ENCODE measurements around the gene C9orf40. TPM values are rescaled to one million over a fixed set of nuclear protein-coding genes. Genes with fewer than 3 reads are reported as not detected.

C9orf40 gene
- total RNA-seq, 2 experiments from 2014 or later: 22.9 TPM

DNA sequence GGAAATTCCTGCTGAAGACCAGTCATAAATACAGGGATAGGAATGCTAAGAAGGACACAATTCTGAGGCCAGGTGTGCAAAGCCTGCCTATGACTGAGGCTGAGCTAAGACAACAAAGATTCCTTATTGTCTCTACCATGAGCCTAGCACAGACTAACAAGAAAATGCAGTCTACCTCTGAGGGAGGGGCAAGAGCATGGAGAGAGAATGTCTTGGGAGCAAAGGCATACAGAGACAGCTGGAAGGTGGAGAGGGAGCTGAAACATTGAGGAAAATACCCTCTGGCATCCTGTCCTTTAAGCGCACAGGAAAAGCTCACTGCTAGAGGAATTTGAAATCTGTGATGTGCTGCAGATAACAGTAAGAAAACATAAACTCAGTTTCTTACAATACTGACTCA lies 8.8 kb upstream of the C9orf40 start:
- POLR2A ChIA-PET: no interaction called here

DNA sequence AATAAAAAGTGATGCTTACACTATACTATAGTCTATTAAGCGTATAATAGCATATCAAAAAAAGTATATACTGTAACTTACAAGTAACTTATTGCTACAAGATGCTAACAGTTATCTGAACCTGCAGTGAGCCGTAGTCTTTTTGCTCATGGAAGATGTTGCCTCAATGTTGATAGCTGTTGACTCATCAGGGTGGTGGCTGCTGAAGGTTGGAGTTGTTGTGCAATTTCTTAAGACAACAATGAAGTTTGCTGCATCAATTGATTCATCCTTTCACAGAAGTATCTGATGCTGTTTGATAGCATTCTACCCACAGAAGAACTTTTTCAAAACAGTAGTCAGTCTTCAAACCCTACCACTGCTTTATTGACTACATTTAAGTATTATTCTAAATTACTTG lies 7.8 kb upstream of the C9orf40 start:
- Mint-ChIP-seq H3K36me3 (ENCODE audit: low read depth) (peaks cover 24% of the 10 kb centered on the region), H3K27ac (no peak overlapping the region), H3K4me1 (ENCODE audit: low read depth) (peaks cover 2% of the 10 kb centered on the region), H3K27me3 (ENCODE audit: low read depth) (no peaks in the 10 kb centered on the region), H3K9me3 (ENCODE audit: insufficient read depth) (peaks cover 3% of the 10 kb centered on the region), H3K4me3 (no peak overlapping the region)
- DNase-seq: no peak
- POLR2A ChIA-PET: no interaction called here
- ATAC-seq: no peak
- CTCF ChIA-PET: interaction anchor here (1.1 kb wide), 1 partner anchor 9 kb away, joined by 3 read pairs; no protein-coding TSS in a partner anchor

More for the DNA sequence above, 8.8 kb upstream of the C9orf40 start:
- H3K4me1 Mint-ChIP-seq (ENCODE audit: low read depth): no peaks in the 10 kb centered on the region
- no peak overlapping the region for H3K27ac Mint-ChIP-seq
- H3K9me3 Mint-ChIP-seq (ENCODE audit: insufficient read depth): peaks cover 3% of the 10 kb centered on the region
- CTCF ChIA-PET: interaction anchor here (0.6 to 1.1 kb wide), 2 partner anchors 9 to 10 kb away, joined by 3 read pairs; partner anchors contain the start of gene C9orf40
- ATAC-seq (no peak), DNase-seq (no peak)
- H3K36me3 Mint-ChIP-seq (ENCODE audit: low read depth): peaks cover 24% of the 10 kb centered on the region
- H3K4me3 Mint-ChIP-seq: no peak overlapping the region
- no peaks in the 10 kb centered on the region for H3K27me3 Mint-ChIP-seq (ENCODE audit: low read depth)

DNA sequence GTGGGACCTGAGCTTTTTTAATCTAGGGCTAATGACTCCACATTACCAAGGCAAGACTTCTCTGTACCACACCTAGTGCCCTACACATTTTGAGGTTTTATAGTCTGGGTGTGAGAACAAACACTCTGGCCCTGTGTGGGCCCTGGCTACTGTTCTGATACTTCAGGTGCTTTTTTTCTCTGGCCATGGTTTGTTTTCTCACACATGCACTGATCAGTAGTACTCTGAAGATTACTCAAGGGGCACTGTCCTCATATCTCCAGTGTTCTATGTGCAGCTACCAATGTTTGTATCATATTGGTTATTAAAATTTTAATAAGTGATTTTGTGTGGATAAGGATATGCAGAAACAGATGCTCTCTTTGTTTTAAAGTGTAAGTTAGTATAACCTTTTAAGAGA lies 5.9 kb upstream of the C9orf40 start:
- no peak for ATAC-seq
- H3K4me1 Mint-ChIP-seq (ENCODE audit: low read depth): peaks cover 5% of the 10 kb centered on the region
- H3K27ac Mint-ChIP-seq: no peak overlapping the region
- H3K4me3 Mint-ChIP-seq: no peak overlapping the region
- ChIA-PET POLR2A (no interaction called here), CTCF (no interaction called here)
- peaks cover 28% of the 10 kb centered on the region for H3K36me3 Mint-ChIP-seq (ENCODE audit: low read depth)
- H3K27me3 Mint-ChIP-seq (ENCODE audit: low read depth): no peaks in the 10 kb centered on the region
- H3K9me3 Mint-ChIP-seq (ENCODE audit: insufficient read depth): peaks cover 3% of the 10 kb centered on the region
- DNase-seq: no peak

DNA sequence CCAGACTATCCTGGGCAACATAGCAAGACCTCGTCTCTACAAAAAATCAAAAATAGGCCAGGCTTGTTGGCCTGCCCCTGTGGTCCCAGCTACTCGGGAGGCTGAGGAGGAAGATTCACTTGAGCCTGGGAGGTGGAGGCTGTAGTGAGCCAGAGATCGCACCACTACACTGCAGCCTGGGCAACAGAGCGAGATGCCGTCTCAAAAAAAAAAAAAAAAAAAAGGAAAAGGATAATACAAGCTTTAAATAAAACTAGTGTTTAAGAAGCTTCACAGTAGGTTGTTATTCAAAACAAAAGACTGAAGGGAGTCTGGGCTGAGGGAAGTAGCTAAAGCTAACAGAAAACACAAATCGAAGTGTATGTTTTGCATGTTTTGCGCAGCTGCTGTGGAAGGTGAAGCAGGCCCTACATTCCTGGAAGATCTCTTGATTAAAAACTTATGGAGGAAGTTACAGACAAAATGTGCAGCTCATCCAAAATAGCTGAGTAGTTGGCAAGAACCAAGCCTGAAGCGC lies 581 bp upstream of the C9orf40 start:
- no peaks in the 10 kb centered on the region for H3K27me3 Mint-ChIP-seq (ENCODE audit: low read depth)
- H3K27ac Mint-ChIP-seq: peak overlapping the region; percentile 92
- peaks cover 21% of the 10 kb centered on the region for H3K36me3 Mint-ChIP-seq (ENCODE audit: low read depth)
- H3K4me3 Mint-ChIP-seq: peak overlapping the region; percentile 88
- no peak for ATAC-seq
- peaks cover 37% of the 10 kb centered on the region for H3K4me1 Mint-ChIP-seq (ENCODE audit: low read depth)
- ChIA-PET CTCF (interaction anchor here (0.7 to 4.3 kb wide), 18 partner anchors 8 to 199 kb away, joined by 3 to 23 read pairs (median 6); partner anchors contain the start of genes NMRK1 and OSTF1), POLR2A (interaction anchor here (0.5 to 3.5 kb wide), 5 partner anchors 49 to 138 kb away, joined by 3 to 29 read pairs (median 4); partner anchors contain the start of genes CARNMT1, NMRK1 and OSTF1)
- DNase-seq: no peak
- no peaks in the 10 kb centered on the region for H3K9me3 Mint-ChIP-seq (ENCODE audit: insufficient read depth)

DNA sequence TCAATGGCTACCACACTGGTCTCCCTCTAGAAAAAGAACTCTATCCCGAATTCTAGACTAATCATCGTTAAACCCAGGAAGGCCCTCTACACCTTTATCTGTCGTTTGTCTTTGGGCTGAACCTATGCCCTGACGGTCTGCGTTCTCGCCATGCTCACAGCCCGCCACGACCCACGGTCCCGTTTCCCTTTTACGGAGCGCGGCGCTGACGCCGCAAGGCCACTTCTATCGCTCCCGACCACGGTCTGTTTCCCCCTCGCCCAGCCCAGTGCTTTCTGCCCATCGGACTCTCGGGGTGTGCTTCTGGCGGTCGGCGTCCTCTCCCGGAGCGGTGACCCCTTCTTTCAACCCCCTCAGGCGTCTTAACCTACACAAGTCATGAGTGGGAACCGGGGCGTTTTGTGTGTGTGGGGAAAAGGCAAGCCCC lies 974 bp downstream of the C9orf40 start:
- peak overlapping the region; percentile 97 for H3K27ac Mint-ChIP-seq
- no peaks in the 10 kb centered on the region for H3K9me3 Mint-ChIP-seq (ENCODE audit: insufficient read depth)
- H3K27me3 Mint-ChIP-seq (ENCODE audit: low read depth): no peaks in the 10 kb centered on the region
- POLR2A ChIA-PET: interaction anchor here (0.6 to 3.5 kb wide), 7 partner anchors 10 to 196 kb away, joined by 3 to 29 read pairs (median 4); partner anchors contain the start of genes CARNMT1, NMRK1 and OSTF1
- peak; percentile 34 for ATAC-seq
- H3K4me1 Mint-ChIP-seq (ENCODE audit: low read depth): peaks cover 46% of the 10 kb centered on the region
- DNase-seq: peak; percentile 56
- CTCF ChIA-PET: interaction anchor here (0.6 to 4.3 kb wide), 23 partner anchors 8 to 218 kb away, joined by 3 to 23 read pairs (median 6); partner anchors contain the start of genes CARNMT1, NMRK1 and OSTF1
- H3K36me3 Mint-ChIP-seq (ENCODE audit: low read depth): peaks cover 32% of the 10 kb centered on the region
- H3K4me3 Mint-ChIP-seq: peak overlapping the region; percentile 98

DNA sequence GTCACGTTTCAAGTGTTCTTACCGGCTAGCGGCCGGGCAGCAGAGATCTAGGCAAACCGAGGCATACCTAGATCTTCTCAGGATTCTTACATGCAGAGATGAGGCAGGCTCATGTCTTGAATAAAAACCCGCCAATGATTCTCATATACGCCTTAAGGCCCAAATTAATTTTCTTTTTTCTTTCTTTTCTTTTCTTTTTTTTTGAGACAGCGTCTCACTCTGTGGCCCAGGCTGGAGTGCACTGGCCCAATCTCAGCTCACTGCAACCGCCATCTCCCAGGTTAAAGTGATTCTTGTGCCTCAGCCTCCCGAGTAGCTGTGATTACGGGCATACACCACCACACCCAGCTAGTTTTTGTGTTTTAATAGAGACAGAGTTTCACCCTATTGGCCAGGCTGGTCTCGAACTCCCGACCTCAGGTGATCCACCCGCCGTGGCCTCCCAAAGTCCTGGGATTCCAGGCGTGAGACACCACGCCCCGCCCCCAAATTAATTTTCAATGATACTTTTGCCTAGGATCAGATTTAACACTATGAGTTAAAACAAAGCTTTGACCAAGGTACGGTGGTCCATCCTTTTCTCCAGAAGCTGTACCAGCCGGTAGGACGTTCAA lies 1.5 kb downstream of the C9orf40 start:
- peak overlapping the region; percentile 98 for H3K4me3 Mint-ChIP-seq
- POLR2A ChIA-PET: interaction anchor here (3.5 kb wide), 1 partner anchor 76 kb away, joined by 29 read pairs; the partner anchor contains the start of gene CARNMT1
- ATAC-seq: no peak
- CTCF ChIA-PET: interaction anchor here (0.6 to 4.3 kb wide), 14 partner anchors 9 to 1442 kb away, joined by 3 to 23 read pairs (median 4); partner anchors contain the start of genes CARNMT1 and NMRK1
- no peak for DNase-seq
- H3K9me3 Mint-ChIP-seq (ENCODE audit: insufficient read depth): no peaks in the 10 kb centered on the region
- H3K27ac Mint-ChIP-seq: peak overlapping the region; percentile 97
- H3K4me1 Mint-ChIP-seq (ENCODE audit: low read depth): peaks cover 51% of the 10 kb centered on the region
- H3K36me3 Mint-ChIP-seq (ENCODE audit: low read depth): peaks cover 36% of the 10 kb centered on the region
- H3K27me3 Mint-ChIP-seq (ENCODE audit: low read depth): no peaks in the 10 kb centered on the region

DNA sequence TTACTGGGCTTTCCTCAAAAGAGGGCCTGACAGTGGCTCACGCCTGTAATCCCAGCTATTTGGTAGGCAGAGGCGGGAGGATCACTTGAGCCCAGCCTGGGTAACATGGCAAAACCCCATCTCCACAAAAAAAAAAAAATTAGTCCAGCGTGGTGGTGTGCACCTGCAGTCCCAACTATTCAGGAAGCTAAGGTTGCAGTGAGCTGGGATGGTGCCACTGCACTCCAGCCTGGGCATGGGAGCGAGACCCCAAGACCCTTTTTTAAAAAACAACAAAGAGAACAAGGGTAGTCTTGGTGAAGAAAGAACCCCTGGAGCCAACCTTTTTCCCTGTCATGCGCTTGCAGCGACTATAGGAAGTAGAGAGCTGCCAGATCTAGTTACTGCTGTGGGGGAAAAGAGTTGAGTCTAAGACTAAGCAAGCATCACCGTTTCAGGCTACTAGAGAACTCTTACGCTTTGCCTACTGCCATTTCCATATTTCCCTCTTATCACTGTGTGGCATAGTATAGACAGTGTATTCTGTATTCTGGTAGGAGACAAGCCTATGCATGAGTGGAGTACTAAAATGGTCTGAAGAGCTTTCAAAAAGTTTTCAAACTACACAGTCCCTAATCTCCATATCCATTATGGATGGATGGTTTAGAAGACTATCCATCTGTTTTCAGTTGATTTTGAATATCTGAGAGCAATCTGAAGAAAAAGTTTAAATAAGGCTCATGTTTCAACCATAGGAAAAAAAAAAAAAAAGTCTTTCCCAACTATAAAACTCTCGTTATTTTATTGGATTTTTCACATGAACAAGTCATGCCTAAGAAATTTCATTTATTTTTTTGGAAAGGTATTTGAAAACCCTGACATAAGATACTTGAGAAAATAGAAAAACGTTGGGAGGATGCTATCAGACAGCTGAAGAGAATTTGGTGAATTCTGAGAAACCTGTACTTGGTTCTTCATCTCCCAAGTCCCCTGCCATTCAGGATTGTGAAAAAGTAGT lies 2.6 kb downstream of the C9orf40 start:
- Mint-ChIP-seq H3K27ac (peak overlapping the region; percentile 30), H3K27me3 (ENCODE audit: low read depth) (no peaks in the 10 kb centered on the region), H3K4me1 (ENCODE audit: low read depth) (peaks cover 50% of the 10 kb centered on the region), H3K4me3 (peak overlapping the region; percentile 5), H3K36me3 (ENCODE audit: low read depth) (peaks cover 43% of the 10 kb centered on the region), H3K9me3 (ENCODE audit: insufficient read depth) (no peaks in the 10 kb centered on the region)
- no peak for ATAC-seq
- ChIA-PET POLR2A (interaction anchor here (0.6 kb wide), 1 partner anchor 1131 kb away, joined by 4 read pairs; no protein-coding TSS in a partner anchor), CTCF (interaction anchor here (0.6 to 4.3 kb wide), 8 partner anchors 16 to 1443 kb away, joined by 3 to 23 read pairs (median 4); partner anchors contain the start of gene NMRK1)
- DNase-seq: no peak

DNA sequence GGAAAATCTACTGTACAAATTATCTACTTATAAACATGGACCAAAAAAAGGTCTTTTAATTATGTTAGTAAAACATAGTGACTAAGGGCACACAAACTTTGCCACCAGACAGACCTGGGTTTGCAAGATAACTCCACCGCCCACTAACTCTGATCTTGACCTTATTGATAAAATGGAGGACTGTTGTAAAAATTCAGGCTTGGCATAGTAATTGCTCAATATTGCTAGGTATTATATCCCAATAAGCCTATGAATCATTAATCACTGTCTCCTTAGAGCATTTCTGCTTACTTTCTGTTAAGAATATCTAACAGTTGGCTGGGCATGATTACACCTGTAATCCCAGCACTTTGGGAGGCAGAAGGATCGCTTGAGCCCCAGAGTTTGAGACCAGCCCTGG lies 3.8 kb downstream of the C9orf40 start:
- no peaks in the 10 kb centered on the region for H3K27me3 Mint-ChIP-seq (ENCODE audit: low read depth)
- peaks cover 39% of the 10 kb centered on the region for H3K36me3 Mint-ChIP-seq (ENCODE audit: low read depth)
- ChIA-PET POLR2A (no interaction called here), CTCF (no interaction called here)
- DNase-seq (no peak), ATAC-seq (no peak)
- no peaks in the 10 kb centered on the region for H3K9me3 Mint-ChIP-seq (ENCODE audit: insufficient read depth)
- peaks cover 48% of the 10 kb centered on the region for H3K4me1 Mint-ChIP-seq (ENCODE audit: low read depth)
- no peak overlapping the region for H3K4me3 Mint-ChIP-seq
- H3K27ac Mint-ChIP-seq: no peak overlapping the region

DNA sequence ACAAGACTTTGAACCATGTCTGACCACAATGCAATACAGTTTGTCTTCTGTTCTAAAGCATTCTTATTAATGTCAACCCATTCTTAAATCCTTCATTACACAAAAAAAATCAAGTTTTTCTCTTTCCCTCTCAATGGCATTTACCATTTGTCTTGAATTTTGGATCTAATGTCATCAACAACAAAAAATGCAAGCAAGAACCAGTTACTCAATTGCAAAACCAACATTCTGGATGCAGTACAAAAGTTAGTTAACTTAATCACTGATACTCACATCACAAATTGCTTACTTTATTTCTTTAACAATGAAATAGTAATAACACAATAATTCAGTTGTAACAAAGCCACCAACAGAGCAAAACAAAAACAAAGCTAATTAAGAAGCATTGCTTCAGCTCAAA lies 6.0 kb downstream of the C9orf40 start:
- no peaks in the 10 kb centered on the region for H3K27me3 Mint-ChIP-seq (ENCODE audit: low read depth)
- CTCF ChIA-PET: interaction anchor here (0.6 kb wide), 1 partner anchor 239 kb away, joined by 3 read pairs; no protein-coding TSS in a partner anchor
- no peak overlapping the region for H3K4me3 Mint-ChIP-seq
- H3K4me1 Mint-ChIP-seq (ENCODE audit: low read depth): peaks cover 48% of the 10 kb centered on the region
- ATAC-seq: no peak
- H3K27ac Mint-ChIP-seq: no peak overlapping the region
- H3K36me3 Mint-ChIP-seq (ENCODE audit: low read depth): peaks cover 41% of the 10 kb centered on the region
- H3K9me3 Mint-ChIP-seq (ENCODE audit: insufficient read depth): no peaks in the 10 kb centered on the region
- POLR2A ChIA-PET: no interaction called here
- no peak for DNase-seq

DNA sequence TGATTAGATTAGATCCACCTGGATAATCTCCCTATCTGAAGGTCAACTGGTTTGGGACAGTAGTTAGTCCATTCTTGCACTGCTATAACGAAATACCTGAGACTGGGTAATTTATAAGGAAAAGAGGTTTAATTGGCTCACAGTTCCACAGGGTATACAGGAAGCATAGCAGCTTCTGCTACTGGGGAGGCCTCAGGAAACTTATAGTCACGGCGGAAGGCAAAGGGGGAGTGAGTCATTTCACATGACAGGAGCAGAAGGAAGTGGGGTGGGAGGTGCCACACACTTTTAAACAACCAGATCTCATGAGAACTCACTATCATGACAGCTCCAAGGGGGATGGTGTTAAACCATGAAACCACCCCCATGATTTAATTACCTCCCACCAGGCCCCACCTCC lies 9.9 kb downstream of the C9orf40 start:
- peak; percentile 30 for ATAC-seq
- Mint-ChIP-seq H3K9me3 (ENCODE audit: insufficient read depth) (no peaks in the 10 kb centered on the region), H3K36me3 (ENCODE audit: low read depth) (peaks cover 24% of the 10 kb centered on the region), H3K4me1 (ENCODE audit: low read depth) (peaks cover 23% of the 10 kb centered on the region), H3K4me3 (no peak overlapping the region), H3K27me3 (ENCODE audit: low read depth) (peaks cover 5% of the 10 kb centered on the region), H3K27ac (peak overlapping the region; percentile 19)
- POLR2A ChIA-PET: no interaction called here
- peak; percentile 42 for DNase-seq
- CTCF ChIA-PET: interaction anchor here (1.4 kb wide), 1 partner anchor 9 kb away, joined by 7 read pairs; the partner anchor contains the start of gene C9orf40

DNA sequence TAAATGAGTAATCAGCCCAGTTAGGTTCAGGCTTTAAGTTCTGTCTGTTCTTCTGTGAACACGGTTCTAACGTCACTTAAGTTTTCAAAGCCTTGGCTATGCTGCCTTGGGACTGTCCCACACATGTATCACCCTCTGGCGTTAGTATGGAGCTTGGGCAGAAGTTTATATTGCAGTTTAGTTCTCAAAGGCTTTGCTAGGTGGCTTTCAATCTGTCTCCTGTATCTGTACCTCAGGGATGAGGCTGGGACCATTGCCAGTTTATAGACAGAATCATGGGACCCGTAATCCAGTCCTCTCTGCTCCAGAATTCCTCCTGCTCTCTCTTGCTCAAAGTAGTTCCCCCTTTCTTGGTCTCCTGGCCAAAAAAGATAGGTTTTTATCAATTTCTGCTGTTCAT lies 12.1 kb downstream of the C9orf40 start:
- no peak overlapping the region for H3K27ac Mint-ChIP-seq
- H3K9me3 Mint-ChIP-seq (ENCODE audit: insufficient read depth): no peaks in the 10 kb centered on the region
- ChIA-PET POLR2A (no interaction called here), CTCF (no interaction called here)
- peaks cover 10% of the 10 kb centered on the region for H3K4me1 Mint-ChIP-seq (ENCODE audit: low read depth)
- H3K36me3 Mint-ChIP-seq (ENCODE audit: low read depth): peaks cover 8% of the 10 kb centered on the region
- ATAC-seq (no peak), DNase-seq (no peak)
- no peak overlapping the region for H3K4me3 Mint-ChIP-seq
- H3K27me3 Mint-ChIP-seq (ENCODE audit: low read depth): peaks cover 5% of the 10 kb centered on the region
